Ovary (tissue), 3 donors: ENCODE results near the gene SPDEF.

ENCODE experiments used
- CTCF ChIP-seq, 3 donors: fragments of 450-650 bp in 2 of 3; fragments of 200-600 bp in 1 of 3; IDR thresholded peaks; one replicate each; pipeline versions ENCODE4 v1.5.1 to v1.8.0; 2016 to 2022; ENCODE audit warnings: antibody characterized with exemption in 3 of 3, mild to moderate bottlenecking in 1 of 3
- EP300 ChIP-seq: sonication (generic); formaldehyde crosslinking; IDR thresholded peaks from one replicate; pipeline ENCODE4 v1.6.1; 2017; ENCODE audit warnings: antibody characterized with exemption
- POLR2A ChIP-seq: fragments of 450-650 bp; IDR thresholded peaks from one replicate; pipeline ENCODE4 v1.6.1; 2017; ENCODE audit warnings: antibody characterized with exemption, mild to moderate bottlenecking, moderate library complexity
- donor health status: DM: no; HTN: no; CAD: no.

- TF ChIP-seq CTCF (IDR thresholded peaks at IDR 0.05) (no peak), POLR2A (no peak), EP300 (no peak)
Observed at GRCh38 chr6:34576286-34576955, 20.3 kb upstream of the SPDEF start.
